Smooth muscle cell (in vitro differentiated cells): ENCODE measurements around the gene TEX48. TPM values are rescaled to one million over a fixed set of nuclear protein-coding genes. Genes with fewer than 3 reads are reported as not detected.

Experiments used
- DNase-seq: peaks from one replicate; lab custom pipeline; 2025; ENCODE audit not compliant: unreplicated experiment; lab: John Stamatoyannopoulos, UW
- H2AFZ ChIP-seq: fragments of 200-600 bp; sonication (generic); 2 replicates; pipeline ENCODE4 v1.6.0; 2016; ENCODE audit warnings: antibody characterized with exemption, low read depth, mild to moderate bottlenecking
- H3F3A ChIP-seq: fragments of 200-600 bp; sonication (generic); 2 replicates; pipeline ENCODE4 v1.6.0; 2017; ENCODE audit warnings: antibody characterized with exemption, low read depth
- H3K27ac ChIP-seq: fragments of 200-600 bp; sonication (generic); 2 replicates; pipeline ENCODE4 v1.5.1; 2016; ENCODE audit warnings: low read depth, mild to moderate bottlenecking
- H3K27me3 ChIP-seq: fragments of 200-600 bp; sonication (generic); 2 replicates; pipeline ENCODE4 v1.6.1; 2016; ENCODE audit warnings: low read depth, mild to moderate bottlenecking
- H3K36me3 ChIP-seq: fragments of 200-600 bp; sonication (generic); 2 replicates; pipeline ENCODE4 v1.5.1; 2016; ENCODE audit warnings: low read depth
- H3K4me1 ChIP-seq: fragments of 200-600 bp; sonication (generic); 2 replicates; pipeline ENCODE4 v1.5.1; 2016; ENCODE audit warnings: low read depth
- H3K4me2 ChIP-seq: fragments of 200-600 bp; sonication (generic); 2 replicates; pipeline ENCODE4 v1.6.0; 2016; ENCODE audit warnings: mild to moderate bottlenecking
- H3K4me3 ChIP-seq: fragments of 200-600 bp; sonication (generic); 2 replicates; pipeline ENCODE4 v1.5.1; 2016; ENCODE audit warnings: mild to moderate bottlenecking
- H3K79me2 ChIP-seq: fragments of 200-600 bp; sonication (generic); 2 replicates; pipeline ENCODE4 v1.6.0; 2016; ENCODE audit warnings: low read depth, mild to moderate bottlenecking
- H3K9ac ChIP-seq: fragments of 200-600 bp; sonication (generic); 2 replicates; pipeline ENCODE4 v1.6.0; 2016; ENCODE audit warnings: low read depth
- H3K9me3 ChIP-seq: fragments of 200-600 bp; sonication (generic); replicated peaks from 2 replicates; pipeline ENCODE4 v1.5.1; 2016; ENCODE audit warnings: low read depth
- H4K20me1 ChIP-seq: fragments of 200-600 bp; sonication (generic); 2 replicates; pipeline ENCODE4 v1.6.0; 2016; ENCODE audit warnings: low read depth
- WGBS: methylation state at CpG from one replicate; pipeline ENCODE4 v1.1.7; 2016; ENCODE audit warnings: low lambda C conversion rate; 5-methylcytosine and 5-hydroxymethylcytosine counted together
- polyA plus RNA-seq: library from polyadenylated mRNA; unstranded; fragments of >200 nt; fragmentation: Nextera tagmentation; extraction: Ambion mirVana; gene quantifications from 2 replicates; pipeline ENCODE4 v1.2.1, GENCODE V29; 2016
- total RNA-seq: library from RNA; depleted of rRNA; stranded (reverse); fragments of >200 nt; gene quantifications from 2 replicates; pipeline ENCODE4 v1.2.3, GENCODE V29; 2014
- TF ChIP-seq, protein P1 (sequence below): fragments of 200-600 bp; sonication (generic); IDR thresholded peaks from 2 replicates; pipeline ENCODE4 v1.5.1; 2017; ENCODE audit warnings: borderline replicate concordance, mild to moderate bottlenecking, antibody characterized with exemption; ENCODE audit not compliant: insufficient read depth, poor library complexity, severe bottlenecking

The TEX48 gene
- total and polyA plus RNA-seq, 2 experiments from 2014 or later: not detected

DNA sequence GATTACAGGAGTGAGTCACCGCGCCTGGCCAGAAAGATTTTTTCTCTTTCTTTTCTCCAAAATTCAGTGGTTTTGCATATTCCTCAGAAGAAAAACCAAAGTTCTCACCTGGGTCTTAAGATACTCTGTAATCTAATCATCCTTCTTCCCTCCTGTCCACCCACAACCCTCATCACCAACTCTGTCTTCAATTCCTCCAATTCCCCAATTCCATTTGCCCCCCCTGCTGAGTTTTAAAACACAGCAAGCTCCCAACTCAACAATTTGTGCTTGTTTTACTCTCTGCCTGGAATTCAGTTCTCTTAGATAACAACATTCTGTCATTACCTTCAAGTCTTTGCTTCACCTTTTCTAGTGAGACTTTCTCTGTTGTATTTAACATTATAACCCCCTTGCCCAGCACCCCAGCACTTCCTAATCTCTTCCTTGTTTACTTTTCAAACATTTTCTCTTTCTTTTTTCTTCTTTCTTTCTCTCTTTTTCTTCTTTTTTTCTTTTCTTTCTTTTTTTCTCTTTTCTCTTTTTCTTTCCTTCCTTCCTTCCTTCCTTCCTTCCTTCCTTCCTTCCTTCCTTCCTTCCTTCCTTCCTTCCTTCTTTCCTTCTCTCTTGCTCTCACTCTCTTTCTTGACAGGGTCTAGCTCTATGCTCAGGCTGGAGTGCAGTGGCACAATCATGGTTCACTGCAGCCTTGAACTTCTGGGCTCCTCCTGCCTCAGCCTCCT, 7.8 kb downstream of the TEX48 start:
- peaks cover 7% of the 10 kb centered on the region for H3K4me1 ChIP-seq
- WGBS: 100% methylated on average over 2 of the region's 2 CpGs
- H3K79me2 ChIP-seq: no peaks in the 10 kb centered on the region
- H3K36me3 ChIP-seq: no peaks in the 10 kb centered on the region
- no peak for DNase-seq
- no peak overlapping the region for H3K9ac ChIP-seq
- no peaks in the 10 kb centered on the region for H3K9me3 ChIP-seq
- peaks cover 15% of the 10 kb centered on the region for H3F3A ChIP-seq
- no peak overlapping the region for H3K27ac ChIP-seq
- no peak overlapping the region for H3K4me3 ChIP-seq
- no peaks in the 10 kb centered on the region for H4K20me1 ChIP-seq
- no peak overlapping the region for H2AFZ ChIP-seq
- TF ChIP-seq, protein P1, sequence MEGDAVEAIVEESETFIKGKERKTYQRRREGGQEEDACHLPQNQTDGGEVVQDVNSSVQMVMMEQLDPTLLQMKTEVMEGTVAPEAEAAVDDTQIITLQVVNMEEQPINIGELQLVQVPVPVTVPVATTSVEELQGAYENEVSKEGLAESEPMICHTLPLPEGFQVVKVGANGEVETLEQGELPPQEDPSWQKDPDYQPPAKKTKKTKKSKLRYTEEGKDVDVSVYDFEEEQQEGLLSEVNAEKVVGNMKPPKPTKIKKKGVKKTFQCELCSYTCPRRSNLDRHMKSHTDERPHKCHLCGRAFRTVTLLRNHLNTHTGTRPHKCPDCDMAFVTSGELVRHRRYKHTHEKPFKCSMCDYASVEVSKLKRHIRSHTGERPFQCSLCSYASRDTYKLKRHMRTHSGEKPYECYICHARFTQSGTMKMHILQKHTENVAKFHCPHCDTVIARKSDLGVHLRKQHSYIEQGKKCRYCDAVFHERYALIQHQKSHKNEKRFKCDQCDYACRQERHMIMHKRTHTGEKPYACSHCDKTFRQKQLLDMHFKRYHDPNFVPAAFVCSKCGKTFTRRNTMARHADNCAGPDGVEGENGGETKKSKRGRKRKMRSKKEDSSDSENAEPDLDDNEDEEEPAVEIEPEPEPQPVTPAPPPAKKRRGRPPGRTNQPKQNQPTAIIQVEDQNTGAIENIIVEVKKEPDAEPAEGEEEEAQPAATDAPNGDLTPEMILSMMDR: no peak
- H3K4me2 ChIP-seq: no peak overlapping the region
- no peaks in the 10 kb centered on the region for H3K27me3 ChIP-seq

GRCh38 chr9:114671605-114672004, 10.4 kb downstream of the TEX48 start:
- no peaks in the 10 kb centered on the region for H3K36me3 ChIP-seq
- H3F3A ChIP-seq: no peaks in the 10 kb centered on the region
- no peak overlapping the region for H3K4me3 ChIP-seq
- no peak overlapping the region for H3K27ac ChIP-seq
- H3K79me2 ChIP-seq: no peaks in the 10 kb centered on the region
- no peak overlapping the region for H2AFZ ChIP-seq
- WGBS: 78% methylated on average over 1 of the region's 1 CpG
- H3K27me3 ChIP-seq: no peaks in the 10 kb centered on the region
- H4K20me1 ChIP-seq: no peaks in the 10 kb centered on the region
- H3K9ac ChIP-seq: no peak overlapping the region
- TF ChIP-seq, protein P1: no peak
- DNase-seq: no peak
- no peak overlapping the region for H3K4me2 ChIP-seq
- H3K9me3 ChIP-seq: no peaks in the 10 kb centered on the region
- no peaks in the 10 kb centered on the region for H3K4me1 ChIP-seq

GRCh38 chr9:114669961-114670360, 12.0 kb downstream of the TEX48 start:
- TF ChIP-seq, protein P1: no peak
- DNase-seq: no peak
- no peak overlapping the region for H3K9ac ChIP-seq
- H3K4me3 ChIP-seq: no peak overlapping the region
- no peak overlapping the region for H2AFZ ChIP-seq
- no peaks in the 10 kb centered on the region for H3K36me3 ChIP-seq
- no peak overlapping the region for H3K27ac ChIP-seq
- H4K20me1 ChIP-seq: no peaks in the 10 kb centered on the region
- no peaks in the 10 kb centered on the region for H3K9me3 ChIP-seq
- no peak overlapping the region for H3K4me2 ChIP-seq
- H3F3A ChIP-seq: no peaks in the 10 kb centered on the region
- no peaks in the 10 kb centered on the region for H3K4me1 ChIP-seq
- H3K79me2 ChIP-seq: no peaks in the 10 kb centered on the region
- H3K27me3 ChIP-seq: no peaks in the 10 kb centered on the region

GRCh38 chr9:114668146-114668545, 13.8 kb downstream of the TEX48 start:
- H2AFZ ChIP-seq: no peak overlapping the region
- TF ChIP-seq, protein P1: no peak
- H3K4me1 ChIP-seq: no peaks in the 10 kb centered on the region
- no peaks in the 10 kb centered on the region for H3K9me3 ChIP-seq
- no peaks in the 10 kb centered on the region for H3K36me3 ChIP-seq
- H3K79me2 ChIP-seq: no peaks in the 10 kb centered on the region
- H3K27me3 ChIP-seq: no peaks in the 10 kb centered on the region
- no peaks in the 10 kb centered on the region for H3F3A ChIP-seq
- no peak for DNase-seq
- H3K4me2 ChIP-seq: no peak overlapping the region
- no peak overlapping the region for H3K9ac ChIP-seq
- H4K20me1 ChIP-seq: no peaks in the 10 kb centered on the region
- H3K4me3 ChIP-seq: no peak overlapping the region
- WGBS: 82% methylated on average over 6 of the region's 6 CpGs
- H3K27ac ChIP-seq: no peak overlapping the region
